ENCODE measurements around the gene BCL2. TPM values are rescaled to one million over a fixed set of nuclear protein-coding genes. Genes with fewer than 3 reads are reported as not detected.

BCL2 gene
- total RNA-seq, 1 donor from 2014 or later: 18.7 TPM

- peaks cover 29% of the 10 kb centered on the region for H3K4me1 ChIP-seq
- intact Hi-C loops (cut with DNase I): no loop called here
- no peaks in the 10 kb centered on the region for H3K9me3 ChIP-seq
- no peaks in the 10 kb centered on the region for H3K27me3 ChIP-seq
- TF ChIP-seq POLR2AphosphoS5 (IDR thresholded peaks at IDR 0.05; ENCODE audit: insufficient read depth in 1 of 2, low read depth in 1 of 2) (no peak), CTCF (IDR thresholded peaks at IDR 0.05) (peak in 1 of 3 experiments; percentile 24), POLR2A (IDR thresholded peaks at IDR 0.05) (no peak)
- DNase-seq (ENCODE audit: extremely low spot score in 2 of 2): no peak
- no peak overlapping the region for H3K4me3 ChIP-seq
- peaks cover 0 to 52% of the 10 kb centered on the region in 2 donors for H3K36me3 ChIP-seq
- no peak overlapping the region for H3K27ac ChIP-seq
Observed at GRCh38 chr18:63342206-63342605, 22.6 kb upstream of the BCL2 start.

GRCh38 chr18:63339920-63340484 lies 20.4 kb upstream of the BCL2 start:
- Histone ChIP-seq H3K4me3 (no peak overlapping the region), H3K27ac (no peak overlapping the region), H3K4me1 (peaks cover 17% of the 10 kb centered on the region), H3K9me3 (no peaks in the 10 kb centered on the region), H3K27me3 (no peaks in the 10 kb centered on the region), H3K36me3 (peaks cover 0 to 51% of the 10 kb centered on the region in 2 donors)
- DNase-seq (ENCODE audit: extremely low spot score in 2 of 2): no peak
- TF ChIP-seq CTCF (IDR thresholded peaks at IDR 0.05): peak in 1 of 3 experiments; percentile 33
- no peak for TF ChIP-seq POLR2A (IDR thresholded peaks at IDR 0.05)
- TF ChIP-seq POLR2AphosphoS5 (IDR thresholded peaks at IDR 0.05; ENCODE audit: insufficient read depth in 1 of 2, low read depth in 1 of 2): no peak
- intact Hi-C loops (cut with DNase I): no loop called here

- H3K27ac ChIP-seq: peak overlapping the region; percentile 89
- H3K9me3 ChIP-seq: no peaks in the 10 kb centered on the region
- TF ChIP-seq CTCF (IDR thresholded peaks at IDR 0.05): no peak
- TF ChIP-seq POLR2AphosphoS5 (IDR thresholded peaks at IDR 0.05; ENCODE audit: insufficient read depth in 1 of 2, low read depth in 1 of 2): peak; percentile 40 to 74
- H3K27me3 ChIP-seq: no peaks in the 10 kb centered on the region
- H3K36me3 ChIP-seq: peaks cover 0 to 46% of the 10 kb centered on the region in 2 donors
- intact Hi-C loops (cut with DNase I): no loop called here
- H3K4me1 ChIP-seq: peaks cover 10% of the 10 kb centered on the region
- H3K4me3 ChIP-seq: no peak overlapping the region
- no peak for DNase-seq (ENCODE audit: extremely low spot score in 2 of 2)
Observed at GRCh38 chr18:63336366-63337099, 17.0 kb upstream of the BCL2 start.

GRCh38 chr18:63331105-63331504 lies 11.5 kb upstream of the BCL2 start:
- peaks cover 8% of the 10 kb centered on the region for H3K4me1 ChIP-seq
- H3K27ac ChIP-seq: no peak overlapping the region
- peaks cover 0 to 39% of the 10 kb centered on the region in 2 donors for H3K36me3 ChIP-seq
- DNase-seq (ENCODE audit: extremely low spot score in 2 of 2): no peak
- no peaks in the 10 kb centered on the region for H3K27me3 ChIP-seq
- H3K9me3 ChIP-seq: no peaks in the 10 kb centered on the region
- intact Hi-C loops (cut with DNase I): no loop called here
- no peak for TF ChIP-seq POLR2AphosphoS5 (IDR thresholded peaks at IDR 0.05; ENCODE audit: insufficient read depth in 1 of 2, low read depth in 1 of 2)
- no peak for TF ChIP-seq POLR2A (IDR thresholded peaks at IDR 0.05)
- no peak overlapping the region for H3K4me3 ChIP-seq

GRCh38 chr18:63329431-63330145 lies 10.0 kb upstream of the BCL2 start:
- intact Hi-C loops (cut with DNase I): no loop called here
- no peak for TF ChIP-seq POLR2AphosphoS5 (IDR thresholded peaks at IDR 0.05; ENCODE audit: insufficient read depth in 1 of 2, low read depth in 1 of 2)
- TF ChIP-seq POLR2A (IDR thresholded peaks at IDR 0.05): no peak

More at GRCh38 chr18:63329431-63330145, 10.0 kb upstream of the BCL2 start:
- H3K36me3 ChIP-seq: peaks cover 0 to 27% of the 10 kb centered on the region in 2 donors
- H3K27me3 ChIP-seq: no peaks in the 10 kb centered on the region
- DNase-seq (ENCODE audit: extremely low spot score in 2 of 2): no peak
- no peaks in the 10 kb centered on the region for H3K9me3 ChIP-seq
- no peak overlapping the region for H3K4me3 ChIP-seq
- no peaks in the 10 kb centered on the region for H3K4me1 ChIP-seq
- no peak overlapping the region for H3K27ac ChIP-seq
